ENCODE measurements around the gene NEDD8.

Gene NEDD8

GRCh38 chr14:24177041-24177825 lies 54.9 kb downstream of the NEDD8 start:
- no peak for DNase-seq

DNA sequence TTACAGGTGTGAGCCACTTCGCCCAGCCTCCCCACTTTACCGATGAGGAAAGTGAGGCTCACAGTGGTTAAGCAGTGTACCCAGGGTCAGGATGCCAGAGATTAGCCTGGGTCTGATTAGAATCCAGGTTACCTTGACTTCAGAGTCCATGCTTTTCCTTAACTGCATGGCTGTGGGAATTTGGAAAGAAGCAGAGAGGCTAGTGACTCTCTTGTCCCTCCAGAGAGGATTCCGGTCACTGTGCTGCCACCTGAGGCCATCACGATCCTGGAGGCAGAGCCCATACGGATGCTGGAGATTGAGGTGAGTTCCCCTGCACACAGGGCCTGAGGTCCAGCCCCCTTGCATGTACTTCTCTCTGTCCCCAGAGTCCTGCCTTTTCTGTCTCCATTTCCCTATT lies 55.6 kb downstream of the NEDD8 start:
- no peak for DNase-seq

DNA sequence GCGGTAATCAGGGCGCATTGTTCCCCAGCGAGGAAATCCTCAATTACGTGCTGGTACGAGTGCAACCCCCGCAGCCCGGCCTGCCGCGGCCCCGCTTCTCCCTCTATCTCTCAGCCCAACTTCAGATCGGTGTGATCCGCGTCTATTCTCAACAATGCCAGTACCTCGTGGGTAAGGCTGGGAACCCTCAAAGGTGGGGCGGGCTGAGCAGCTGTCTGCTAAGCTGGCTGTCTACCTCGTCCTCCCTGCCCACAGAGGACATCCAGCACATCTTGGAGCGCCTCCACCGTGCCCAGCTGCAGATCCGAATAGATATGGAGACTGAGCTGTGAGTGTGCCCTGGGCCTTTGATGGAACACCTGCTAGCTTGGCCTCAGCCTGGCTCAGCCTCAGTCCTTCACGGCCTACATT lies 59.3 kb downstream of the NEDD8 start:
- no peak for DNase-seq

DNA sequence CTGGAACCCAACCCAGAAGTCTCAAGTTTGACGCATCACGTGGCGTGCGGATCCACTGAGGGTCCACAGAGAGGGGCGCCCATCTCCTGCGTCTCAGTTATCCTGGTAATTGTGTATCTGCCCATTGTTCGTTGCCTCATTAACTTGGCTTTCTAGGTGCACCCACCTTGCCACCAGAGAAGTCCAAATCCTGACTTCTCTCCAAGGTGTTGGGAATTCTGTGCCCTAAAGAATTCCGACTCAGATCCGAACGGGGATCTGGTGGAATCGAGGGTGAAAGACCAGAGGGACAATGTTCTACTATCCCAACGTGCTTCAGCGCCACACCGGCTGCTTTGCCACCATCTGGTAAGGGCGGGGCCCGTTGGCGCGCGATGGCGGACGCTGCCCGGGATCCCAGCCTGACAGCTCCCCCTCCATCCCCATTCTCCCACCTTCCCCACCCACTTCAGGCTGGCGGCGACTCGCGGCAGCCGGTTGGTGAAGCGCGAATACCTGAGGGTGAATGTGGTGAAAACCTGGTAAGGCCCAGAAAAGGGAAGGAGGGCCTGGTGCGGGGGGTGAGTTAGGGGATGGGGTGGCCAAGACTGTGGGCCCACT lies 59.8 kb downstream of the NEDD8 start:
- no peak for DNase-seq

DNA sequence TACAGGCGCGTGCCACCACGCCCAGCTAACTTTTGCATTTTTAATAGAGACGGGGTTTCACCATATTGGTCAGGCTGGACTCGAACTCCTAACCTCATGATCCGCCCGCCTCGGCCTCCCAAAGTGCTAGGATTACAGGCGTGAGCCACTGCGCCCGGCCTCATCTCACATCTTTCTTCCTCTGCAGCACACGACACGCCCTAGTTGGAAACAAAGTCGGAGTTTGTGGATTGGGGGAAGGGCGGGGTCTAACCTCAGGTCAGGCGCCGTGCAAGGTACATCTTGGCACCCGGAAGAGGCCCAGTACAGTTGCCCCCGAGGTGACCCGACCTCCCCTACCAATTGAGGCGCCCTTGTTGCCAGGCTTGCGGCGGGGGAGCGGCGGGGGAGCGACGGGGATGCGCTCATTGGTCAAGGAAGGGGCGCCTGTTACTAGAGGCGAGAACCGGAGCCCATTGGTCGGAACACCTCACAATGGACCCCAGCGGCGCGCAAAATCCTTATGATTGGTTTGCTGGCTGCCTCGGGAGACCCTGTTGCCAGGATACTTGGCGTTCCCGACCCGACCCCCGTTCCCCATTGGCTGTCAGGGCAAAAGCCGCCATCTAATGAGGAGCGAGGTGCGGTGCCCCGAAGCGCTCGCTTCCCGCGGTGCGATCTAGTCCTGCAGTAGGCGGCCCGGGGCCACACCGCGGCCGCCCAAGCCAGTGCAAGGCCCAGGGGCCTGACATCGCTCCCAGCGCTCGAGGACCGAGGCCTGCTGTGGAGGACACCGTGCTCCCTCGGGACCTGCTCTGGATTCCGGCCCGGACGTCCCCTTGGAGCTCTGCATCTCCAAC lies 60.5 kb downstream of the NEDD8 start, which contains the start of gene REC8:
Gene REC8 (plus strand): TSS at position 659 of the 839 bp plus-strand sequence. CDS start 473 bp downstream, outside the sequence.
- peak; percentile 94 for DNase-seq

- DNase-seq: no peak
These were observed 64.6 kb downstream of the NEDD8 start for GRCh38 chr14:24167469-24168114.

Measured in DMS153 (cell line).